Measurements from ENCODE around the gene FRMD7.

FRMD7 gene

GRCh38 chrX:132059973-132060540, 67.8 kb downstream of the FRMD7 start:
- Histone ChIP-seq H3K4me1 (ENCODE audit: control insufficient read depth, insufficient read depth, low read length) (no peaks in the 10 kb centered on the region), H3K4me3 (ENCODE audit: low read depth, low read length) (no peak overlapping the region), H3K36me3 (ENCODE audit: control insufficient read depth in 2 of 2, insufficient read depth in 1 of 2, low read length in 2 of 2) (peaks cover 3 to 12% of the 10 kb centered on the region in 2 experiments), H3K9me3 (ENCODE audit: control insufficient read depth, insufficient read depth, low read depth, low read length) (no peaks in the 10 kb centered on the region), H3K27ac (ENCODE audit: extremely low read depth, low read depth, low read length) (no peak overlapping the region)
- ChIA-PET POLR2A (no interaction called here), CTCF (interaction anchor here (0.6 to 1.2 kb wide), 3 partner anchors 383 to 1318 kb away, joined by 3 read pairs; no protein-coding TSS in a partner anchor)
- no peak for TF ChIP-seq ZNF701 (tag by site-specific recombination; IDR thresholded peaks at IDR 0.05)
- no peak for TF ChIP-seq ZSCAN5A (tag by site-specific recombination; IDR thresholded peaks at IDR 0.05)
- no peak for TF ChIP-seq ZNF654 (tag by site-specific recombination; IDR thresholded peaks at IDR 0.05; ENCODE audit: low read depth)
- TF ChIP-seq TCF7L2 (IDR thresholded peaks at IDR 0.05; ENCODE audit: borderline replicate concordance, low read depth, low read length) = no peak
- TF ChIP-seq ZNF274 (IDR thresholded peaks at IDR 0.05; ENCODE audit: low read length) = no peak
- TF ChIP-seq ZNF274 (tag by site-specific recombination; IDR thresholded peaks at IDR 0.05; ENCODE audit: borderline replicate concordance) = no peak
- no peak for TF ChIP-seq ZNF239 (tag by site-specific recombination; IDR thresholded peaks at IDR 0.05)
- TF ChIP-seq ZNF670 (tag by site-specific recombination; IDR thresholded peaks at IDR 0.05; ENCODE audit: low read depth) = no peak
- no peak for TF ChIP-seq ZNF529 (tag by site-specific recombination; IDR thresholded peaks at IDR 0.05; ENCODE audit: insufficient replicate concordance)
- no peak for TF ChIP-seq ZNF155 (tag by site-specific recombination; IDR thresholded peaks at IDR 0.05)
- TF ChIP-seq, protein P1, sequence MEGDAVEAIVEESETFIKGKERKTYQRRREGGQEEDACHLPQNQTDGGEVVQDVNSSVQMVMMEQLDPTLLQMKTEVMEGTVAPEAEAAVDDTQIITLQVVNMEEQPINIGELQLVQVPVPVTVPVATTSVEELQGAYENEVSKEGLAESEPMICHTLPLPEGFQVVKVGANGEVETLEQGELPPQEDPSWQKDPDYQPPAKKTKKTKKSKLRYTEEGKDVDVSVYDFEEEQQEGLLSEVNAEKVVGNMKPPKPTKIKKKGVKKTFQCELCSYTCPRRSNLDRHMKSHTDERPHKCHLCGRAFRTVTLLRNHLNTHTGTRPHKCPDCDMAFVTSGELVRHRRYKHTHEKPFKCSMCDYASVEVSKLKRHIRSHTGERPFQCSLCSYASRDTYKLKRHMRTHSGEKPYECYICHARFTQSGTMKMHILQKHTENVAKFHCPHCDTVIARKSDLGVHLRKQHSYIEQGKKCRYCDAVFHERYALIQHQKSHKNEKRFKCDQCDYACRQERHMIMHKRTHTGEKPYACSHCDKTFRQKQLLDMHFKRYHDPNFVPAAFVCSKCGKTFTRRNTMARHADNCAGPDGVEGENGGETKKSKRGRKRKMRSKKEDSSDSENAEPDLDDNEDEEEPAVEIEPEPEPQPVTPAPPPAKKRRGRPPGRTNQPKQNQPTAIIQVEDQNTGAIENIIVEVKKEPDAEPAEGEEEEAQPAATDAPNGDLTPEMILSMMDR (tag by site-specific recombination; IDR thresholded peaks at IDR 0.05) = no peak
- TF ChIP-seq, protein P2, sequence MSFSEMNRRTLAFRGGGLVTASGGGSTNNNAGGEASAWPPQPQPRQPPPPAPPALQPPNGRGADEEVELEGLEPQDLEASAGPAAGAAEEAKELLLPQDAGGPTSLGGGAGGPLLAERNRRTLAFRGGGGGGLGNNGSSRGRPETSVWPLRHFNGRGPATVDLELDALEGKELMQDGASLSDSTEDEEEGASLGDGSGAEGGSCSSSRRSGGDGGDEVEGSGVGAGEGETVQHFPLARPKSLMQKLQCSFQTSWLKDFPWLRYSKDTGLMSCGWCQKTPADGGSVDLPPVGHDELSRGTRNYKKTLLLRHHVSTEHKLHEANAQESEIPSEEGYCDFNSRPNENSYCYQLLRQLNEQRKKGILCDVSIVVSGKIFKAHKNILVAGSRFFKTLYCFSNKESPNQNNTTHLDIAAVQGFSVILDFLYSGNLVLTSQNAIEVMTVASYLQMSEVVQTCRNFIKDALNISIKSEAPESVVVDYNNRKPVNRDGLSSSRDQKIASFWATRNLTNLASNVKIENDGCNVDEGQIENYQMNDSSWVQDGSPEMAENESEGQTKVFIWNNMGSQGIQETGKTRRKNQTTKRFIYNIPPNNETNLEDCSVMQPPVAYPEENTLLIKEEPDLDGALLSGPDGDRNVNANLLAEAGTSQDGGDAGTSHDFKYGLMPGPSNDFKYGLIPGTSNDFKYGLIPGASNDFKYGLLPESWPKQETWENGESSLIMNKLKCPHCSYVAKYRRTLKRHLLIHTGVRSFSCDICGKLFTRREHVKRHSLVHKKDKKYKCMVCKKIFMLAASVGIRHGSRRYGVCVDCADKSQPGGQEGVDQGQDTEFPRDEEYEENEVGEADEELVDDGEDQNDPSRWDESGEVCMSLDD (tag by site-specific recombination; IDR thresholded peaks at IDR 0.05) = no peak
- no peak for TF ChIP-seq ZFHX2 (tag by site-specific recombination; conservative IDR thresholded peaks at IDR 0.05)

DNA sequence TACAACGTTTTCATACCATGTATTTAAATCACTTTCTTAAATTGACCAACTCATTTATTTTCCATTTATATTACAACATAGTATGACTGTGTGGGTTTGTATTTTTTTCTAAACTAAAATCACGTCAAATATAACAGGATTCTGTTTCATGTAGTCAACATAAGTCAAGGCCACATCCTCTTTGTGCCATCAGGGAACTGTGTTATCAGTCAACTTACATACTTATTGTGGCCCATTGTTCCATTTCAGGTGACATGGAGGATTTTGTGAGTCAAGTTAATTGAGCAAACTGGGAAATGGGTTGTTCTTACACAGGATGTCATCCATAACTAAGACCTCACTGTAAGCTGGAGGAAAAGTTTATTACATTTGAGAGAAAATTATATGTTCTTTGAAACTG, 68.8 kb downstream of the FRMD7 start:
- Histone ChIP-seq H3K4me1 (ENCODE audit: control insufficient read depth, insufficient read depth, low read length) (no peaks in the 10 kb centered on the region), H3K9me3 (ENCODE audit: control insufficient read depth, insufficient read depth, low read depth, low read length) (no peaks in the 10 kb centered on the region), H3K4me3 (ENCODE audit: low read depth, low read length) (no peak overlapping the region), H3K27ac (ENCODE audit: extremely low read depth, low read depth, low read length) (no peak overlapping the region), H3K36me3 (ENCODE audit: control insufficient read depth in 2 of 2, insufficient read depth in 1 of 2, low read length in 2 of 2) (peaks cover 3 to 14% of the 10 kb centered on the region in 2 experiments)
- ChIA-PET CTCF (no interaction called here), POLR2A (no interaction called here)
- TF ChIP-seq SCRT2 (tag by site-specific recombination; IDR thresholded peaks at IDR 0.05) (no peak), ZBTB49 (tag by site-specific recombination; IDR thresholded peaks at IDR 0.05; ENCODE audit: low read depth) (no peak), ZNF148 (tag by site-specific recombination; IDR thresholded peaks at IDR 0.05; ENCODE audit: borderline replicate concordance) (no peak), ZNF19 (tag by site-specific recombination; IDR thresholded peaks at IDR 0.05; ENCODE audit: low read depth) (no peak), ZNF549 (tag by site-specific recombination; IDR thresholded peaks at IDR 0.05) (no peak)
- TF ChIP-seq, protein P3, sequence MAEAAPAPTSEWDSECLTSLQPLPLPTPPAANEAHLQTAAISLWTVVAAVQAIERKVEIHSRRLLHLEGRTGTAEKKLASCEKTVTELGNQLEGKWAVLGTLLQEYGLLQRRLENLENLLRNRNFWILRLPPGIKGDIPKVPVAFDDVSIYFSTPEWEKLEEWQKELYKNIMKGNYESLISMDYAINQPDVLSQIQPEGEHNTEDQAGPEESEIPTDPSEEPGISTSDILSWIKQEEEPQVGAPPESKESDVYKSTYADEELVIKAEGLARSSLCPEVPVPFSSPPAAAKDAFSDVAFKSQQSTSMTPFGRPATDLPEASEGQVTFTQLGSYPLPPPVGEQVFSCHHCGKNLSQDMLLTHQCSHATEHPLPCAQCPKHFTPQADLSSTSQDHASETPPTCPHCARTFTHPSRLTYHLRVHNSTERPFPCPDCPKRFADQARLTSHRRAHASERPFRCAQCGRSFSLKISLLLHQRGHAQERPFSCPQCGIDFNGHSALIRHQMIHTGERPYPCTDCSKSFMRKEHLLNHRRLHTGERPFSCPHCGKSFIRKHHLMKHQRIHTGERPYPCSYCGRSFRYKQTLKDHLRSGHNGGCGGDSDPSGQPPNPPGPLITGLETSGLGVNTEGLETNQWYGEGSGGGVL (tag by site-specific recombination; IDR thresholded peaks at IDR 0.05) = no peak
- TF ChIP-seq, protein P4, sequence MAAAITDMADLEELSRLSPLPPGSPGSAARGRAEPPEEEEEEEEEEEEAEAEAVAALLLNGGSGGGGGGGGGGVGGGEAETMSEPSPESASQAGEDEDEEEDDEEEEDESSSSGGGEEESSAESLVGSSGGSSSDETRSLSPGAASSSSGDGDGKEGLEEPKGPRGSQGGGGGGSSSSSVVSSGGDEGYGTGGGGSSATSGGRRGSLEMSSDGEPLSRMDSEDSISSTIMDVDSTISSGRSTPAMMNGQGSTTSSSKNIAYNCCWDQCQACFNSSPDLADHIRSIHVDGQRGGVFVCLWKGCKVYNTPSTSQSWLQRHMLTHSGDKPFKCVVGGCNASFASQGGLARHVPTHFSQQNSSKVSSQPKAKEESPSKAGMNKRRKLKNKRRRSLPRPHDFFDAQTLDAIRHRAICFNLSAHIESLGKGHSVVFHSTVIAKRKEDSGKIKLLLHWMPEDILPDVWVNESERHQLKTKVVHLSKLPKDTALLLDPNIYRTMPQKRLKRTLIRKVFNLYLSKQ (tag by site-specific recombination; IDR thresholded peaks at IDR 0.05; ENCODE audit: borderline replicate concordance) = no peak
